Measurements from ENCODE around the gene SREBF1. TPM values are rescaled to one million over a fixed set of nuclear protein-coding genes. Genes with fewer than 3 reads are reported as not detected.

The SREBF1 gene
- total RNA-seq, 6 experiments from 2014 or later: 63.8 to 246 (median 173) TPM

GRCh38 chr17:17769869-17770631 lies 66.7 kb downstream of the SREBF1 start:
- no peak for TF ChIP-seq POLR2A (IDR thresholded peaks at IDR 0.05)
- TF ChIP-seq, protein P1, sequence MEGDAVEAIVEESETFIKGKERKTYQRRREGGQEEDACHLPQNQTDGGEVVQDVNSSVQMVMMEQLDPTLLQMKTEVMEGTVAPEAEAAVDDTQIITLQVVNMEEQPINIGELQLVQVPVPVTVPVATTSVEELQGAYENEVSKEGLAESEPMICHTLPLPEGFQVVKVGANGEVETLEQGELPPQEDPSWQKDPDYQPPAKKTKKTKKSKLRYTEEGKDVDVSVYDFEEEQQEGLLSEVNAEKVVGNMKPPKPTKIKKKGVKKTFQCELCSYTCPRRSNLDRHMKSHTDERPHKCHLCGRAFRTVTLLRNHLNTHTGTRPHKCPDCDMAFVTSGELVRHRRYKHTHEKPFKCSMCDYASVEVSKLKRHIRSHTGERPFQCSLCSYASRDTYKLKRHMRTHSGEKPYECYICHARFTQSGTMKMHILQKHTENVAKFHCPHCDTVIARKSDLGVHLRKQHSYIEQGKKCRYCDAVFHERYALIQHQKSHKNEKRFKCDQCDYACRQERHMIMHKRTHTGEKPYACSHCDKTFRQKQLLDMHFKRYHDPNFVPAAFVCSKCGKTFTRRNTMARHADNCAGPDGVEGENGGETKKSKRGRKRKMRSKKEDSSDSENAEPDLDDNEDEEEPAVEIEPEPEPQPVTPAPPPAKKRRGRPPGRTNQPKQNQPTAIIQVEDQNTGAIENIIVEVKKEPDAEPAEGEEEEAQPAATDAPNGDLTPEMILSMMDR (IDR thresholded peaks at IDR 0.05): no peak
- Histone ChIP-seq H3K9me3 (no peaks in the 10 kb centered on the region), H3K36me3 (no peaks in the 10 kb centered on the region), H3K27ac (no peak overlapping the region), H3K4me1 (peaks cover 0 to 3% (median 0%) of the 10 kb centered on the region in 4 donors), H3K4me3 (no peak overlapping the region), H3K27me3 (no peaks in the 10 kb centered on the region)
- no peak for ATAC-seq
- 64% methylated on average over 13 of the region's 25 CpGs for WGBS (ENCODE audit: insufficient coverage, low coverage, low lambda C conversion rate, missing lambda C conversion rate)
- DNase-seq: no peak
- intact Hi-C loops (cut with DNase I): no loop called here

GRCh38 chr17:17768424-17769088 lies 68.2 kb downstream of the SREBF1 start:
- H3K27me3 ChIP-seq: no peaks in the 10 kb centered on the region
- H3K4me1 ChIP-seq: no peaks in the 10 kb centered on the region
- H3K9me3 ChIP-seq: no peaks in the 10 kb centered on the region
- no peaks in the 10 kb centered on the region for H3K36me3 ChIP-seq
- WGBS (ENCODE audit: insufficient coverage, low coverage, low lambda C conversion rate, missing lambda C conversion rate): 96% methylated on average over 5 of the region's 14 CpGs
- no peak for TF ChIP-seq POLR2A (IDR thresholded peaks at IDR 0.05)
- TF ChIP-seq, protein P1 (IDR thresholded peaks at IDR 0.05): no peak
- ATAC-seq: no peak
- no peak for DNase-seq
- intact Hi-C loops (cut with DNase I): no loop called here
- H3K27ac ChIP-seq: no peak overlapping the region
- H3K4me3 ChIP-seq: no peak overlapping the region

- DNase-seq (no peak), ATAC-seq (no peak)
- Histone ChIP-seq H3K4me1 (no peaks in the 10 kb centered on the region), H3K4me3 (no peak overlapping the region), H3K27ac (no peak overlapping the region), H3K36me3 (no peaks in the 10 kb centered on the region), H3K27me3 (no peaks in the 10 kb centered on the region), H3K9me3 (no peaks in the 10 kb centered on the region)
- TF ChIP-seq, protein P1 (IDR thresholded peaks at IDR 0.05): no peak
- no peak for TF ChIP-seq POLR2A (IDR thresholded peaks at IDR 0.05)
- WGBS (ENCODE audit: insufficient coverage, low coverage, low lambda C conversion rate, missing lambda C conversion rate): no CpG with 5 or more reads among the region's 6 CpGs
- intact Hi-C loops (cut with DNase I): no loop called here
Measured at GRCh38 chr17:17767887-17768418, 68.8 kb downstream of the SREBF1 start.

DNA sequence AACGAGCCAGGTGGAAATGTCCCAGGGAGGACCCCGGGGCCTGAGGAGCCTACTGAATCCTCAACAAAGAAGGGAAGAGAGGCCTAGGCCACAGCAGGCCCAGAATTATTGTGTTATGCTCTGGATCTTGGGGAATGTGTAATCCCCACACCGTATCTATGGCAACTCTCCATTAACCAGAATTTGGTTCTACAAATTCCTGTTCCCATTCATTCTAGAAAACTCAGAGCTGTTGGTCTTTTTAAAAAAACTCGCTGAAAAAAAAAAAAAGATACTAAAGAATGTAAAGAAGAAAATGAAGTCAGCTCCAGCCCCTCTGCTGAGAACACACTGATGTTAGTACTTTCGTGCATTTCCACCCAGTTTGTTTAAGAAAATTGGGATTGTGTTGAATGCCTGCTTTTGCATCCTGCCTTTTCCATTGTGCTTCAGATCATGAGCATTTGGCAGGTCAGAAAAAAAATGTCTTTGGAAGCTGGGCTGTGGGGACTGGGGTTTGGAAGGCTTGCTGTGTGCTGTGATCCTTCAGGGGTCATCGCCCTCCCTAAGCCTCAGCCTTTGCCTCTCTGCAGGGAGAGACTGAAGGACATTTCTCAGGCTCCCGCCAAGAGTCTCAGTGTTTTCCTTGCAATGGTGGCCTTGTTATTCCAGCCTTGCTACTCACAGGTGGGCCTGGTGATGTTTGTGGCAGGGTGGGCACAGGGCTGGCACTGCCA lies 69.5 kb downstream of the SREBF1 start:
- no peaks in the 10 kb centered on the region for H3K4me1 ChIP-seq
- ATAC-seq (no peak), DNase-seq (no peak)
- no peak overlapping the region for H3K27ac ChIP-seq
- H3K27me3 ChIP-seq: no peaks in the 10 kb centered on the region
- WGBS (ENCODE audit: insufficient coverage, low coverage, low lambda C conversion rate, missing lambda C conversion rate): 64% methylated on average over 4 of the region's 7 CpGs
- TF ChIP-seq POLR2A (IDR thresholded peaks at IDR 0.05): no peak
- TF ChIP-seq, protein P1 (IDR thresholded peaks at IDR 0.05): no peak
- no peaks in the 10 kb centered on the region for H3K9me3 ChIP-seq
- intact Hi-C loops (cut with DNase I): no loop called here
- no peak overlapping the region for H3K4me3 ChIP-seq
- H3K36me3 ChIP-seq: no peaks in the 10 kb centered on the region
